Measurements from ENCODE around the gene POU4F1. TPM values are rescaled to one million over a fixed set of nuclear protein-coding genes. Genes with fewer than 3 reads are reported as not detected.

POU4F1 gene
- total and polyA plus RNA-seq, 2 of the 13 experiments (the other 11 are each of a cell fraction or from before 2014, with no cell fraction given): 1.0 to 1.1 TPM

- TF ChIP-seq PLSCR1 (CRISPR knock-in tag; IDR thresholded peaks at IDR 0.05; ENCODE audit: borderline replicate concordance): no peak
- no peak for TF ChIP-seq GABPA (IDR thresholded peaks at IDR 0.05; ENCODE audit: low read depth, low read length)
- TF ChIP-seq GABPA (CRISPR knock-in tag; IDR thresholded peaks at IDR 0.05; ENCODE audit: low read depth): no peak
- no peak for TF ChIP-seq ATF1 (CRISPR knock-in tag; IDR thresholded peaks at IDR 0.05)
- no peak for TF ChIP-seq CBX1 (IDR thresholded peaks at IDR 0.05; ENCODE audit: low read depth)
- no peak for TF ChIP-seq ZXDC (CRISPR knock-in tag; IDR thresholded peaks at IDR 0.05)
- no peak for TF ChIP-seq ATM (IDR thresholded peaks at IDR 0.05; ENCODE audit: borderline replicate concordance)
- TF ChIP-seq CERS6 (CRISPR knock-in tag; IDR thresholded peaks at IDR 0.05): no peak
- no peak for TF ChIP-seq HNF1A (IDR thresholded peaks at IDR 0.05; ENCODE audit: low read depth)
- no peak for TF ChIP-seq HNF1A (CRISPR knock-in tag; IDR thresholded peaks at IDR 0.05; ENCODE audit: borderline replicate concordance)
- no peak for TF ChIP-seq TCF7 (IDR thresholded peaks at IDR 0.05; ENCODE audit: low read depth)
- no peak for TF ChIP-seq SMC3 (IDR thresholded peaks at IDR 0.05; ENCODE audit: low read length)
- peak; percentile 31; the same call in 1 of the 2 replicates for TF ChIP-seq ZBED4 (CRISPR knock-in tag; IDR thresholded peaks at IDR 0.05; ENCODE audit: borderline replicate concordance)
- no peak for TF ChIP-seq FOXK2 (IDR thresholded peaks at IDR 0.05)
- no peak for TF ChIP-seq DMTF1 (CRISPR knock-in tag; IDR thresholded peaks at IDR 0.05)
- TF ChIP-seq TARDBP (CRISPR knock-in tag; IDR thresholded peaks at IDR 0.05): no peak
Observed at GRCh38 chr13:78589206-78589605, 14.1 kb downstream of the POU4F1 start (continued).
